DND-41 (cell line): ENCODE data around the gene GRM7.

Source experiments
- ATAC-seq: fragments of 200-7000 bp; cut with Tn5 transposase; 3 replicates; pipeline ENCODE4 v1.9.1; 2021; ENCODE audit warnings: low read depth; ENCODE audit not compliant: insufficient read depth
- DNase-seq: peaks from one replicate; pipeline ENCODE4 v3.0.0-alpha.2; 2020
- H2AFZ ChIP-seq: 2 replicates; pipeline ENCODE4 v1.6.0; 2012; ENCODE audit warnings: low read depth, low read length
- H3K27ac ChIP-seq: 2 replicates; pipeline ENCODE4 v1.5.1; 2012; ENCODE audit warnings: low read length, inconsistent platforms
- H3K27me3 ChIP-seq: fragments of 200-600 bp; sonication (generic); 2 replicates; pipeline ENCODE4 v1.6.0; 2012; ENCODE audit warnings: low read length, mild to moderate bottlenecking, inconsistent platforms; ENCODE audit not compliant: insufficient read depth, poor library complexity
- H3K36me3 ChIP-seq: 2 replicates; pipeline ENCODE4 v1.5.1; 2012; ENCODE audit warnings: low read length, inconsistent platforms; ENCODE audit not compliant: insufficient read depth
- H3K4me1 ChIP-seq: 2 replicates; pipeline ENCODE4 v1.5.1; 2012; ENCODE audit warnings: mild to moderate bottlenecking, low read length; ENCODE audit not compliant: insufficient read depth
- H3K4me2 ChIP-seq: 2 replicates; pipeline ENCODE4 v1.6.0; 2012; ENCODE audit warnings: mild to moderate bottlenecking, moderate library complexity, low read length, inconsistent platforms; ENCODE audit not compliant: insufficient read depth
- H3K4me3 ChIP-seq, 2 experiments: fragments of 200-600 bp in 1 of 2; shearing (Covaris generic) in 1 of 2; 2 replicates each; pipeline ENCODE4 v1.5.1; 2012 to 2016; ENCODE audit warnings: inconsistent platforms in 2 of 2, low read length in 2 of 2, mild to moderate bottlenecking in 2 of 2, low read depth in 1 of 2, moderate library complexity in 1 of 2
- H3K79me2 ChIP-seq: 2 replicates; pipeline ENCODE4 v1.6.0; 2012; ENCODE audit warnings: low read length, inconsistent platforms; ENCODE audit not compliant: insufficient read depth
- H3K9ac ChIP-seq: 2 replicates; pipeline ENCODE4 v1.6.0; 2012; ENCODE audit warnings: low read depth, mild to moderate bottlenecking, inconsistent platforms, low read length, moderate library complexity
- H3K9me3 ChIP-seq: 2 replicates; pipeline ENCODE4 v1.5.1; 2012; ENCODE audit warnings: low read length, moderate library complexity, mild to moderate bottlenecking, inconsistent platforms; ENCODE audit not compliant: insufficient read depth, severe bottlenecking
- H4K20me1 ChIP-seq: 2 replicates; pipeline ENCODE4 v1.6.0; 2012; ENCODE audit warnings: low read length; ENCODE audit not compliant: insufficient read depth
- EZH2 ChIP-seq: IDR thresholded peaks from 3 replicates; pipeline ENCODE4 v1.6.1; 2012; ENCODE audit warnings: borderline replicate concordance, low read depth, mild to moderate bottlenecking, moderate library complexity, low read length, inconsistent platforms; ENCODE audit not compliant: severe bottlenecking
- TF ChIP-seq, protein P1 (sequence below): IDR thresholded peaks from 2 replicates; pipeline ENCODE4 v1.5.1; 2012; ENCODE audit warnings: borderline replicate concordance, low read length, moderate library complexity, mild to moderate bottlenecking; ENCODE audit not compliant: poor library complexity, severe bottlenecking; ENCODE audit errors: extremely low read depth

The GRM7 gene

DNA sequence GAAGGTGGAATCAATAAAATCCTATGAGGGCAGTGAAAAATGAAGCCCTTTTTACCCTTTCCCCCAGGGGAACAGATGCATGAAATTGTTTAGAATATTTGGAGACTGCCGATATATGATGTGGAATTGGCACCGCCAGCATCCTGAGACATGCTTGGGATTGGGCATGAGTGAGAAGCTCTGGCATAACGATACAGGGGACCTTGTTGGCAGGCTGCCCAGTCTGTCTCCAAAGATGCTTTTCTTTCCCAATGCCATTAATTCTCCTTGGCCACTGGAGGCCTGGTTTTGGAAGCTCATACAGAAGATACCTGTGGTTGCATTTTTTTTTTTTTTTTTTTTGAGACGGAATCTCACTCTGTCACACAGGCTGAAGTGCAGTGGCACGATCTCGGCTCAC, 840.1 kb downstream of the GRM7 start:
- H3K4me3 ChIP-seq = no peak overlapping the region

DNA sequence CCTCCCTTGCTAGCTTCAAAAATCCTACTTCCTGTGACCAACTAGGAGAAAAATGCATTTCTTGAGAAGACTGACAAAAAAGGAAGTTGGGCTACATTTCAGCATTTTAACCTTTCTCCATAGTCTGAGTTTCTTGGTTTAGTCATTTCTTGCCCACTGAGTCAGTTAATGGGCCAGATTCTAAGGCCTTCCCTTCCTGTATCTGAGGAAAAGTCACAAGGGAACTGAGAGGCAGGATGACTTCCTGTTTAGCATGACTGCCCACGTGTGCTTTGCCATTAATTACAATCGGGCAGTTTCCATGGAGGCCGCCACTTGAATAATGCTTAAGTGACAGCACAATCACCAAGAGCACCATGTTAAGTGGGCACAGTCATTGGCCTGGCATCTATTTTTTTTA, 846.3 kb downstream of the GRM7 start:
- Histone ChIP-seq H3K79me2 (no peaks in the 10 kb centered on the region), H2AFZ (no peak overlapping the region), H3K9me3 (no peaks in the 10 kb centered on the region), H3K4me2 (no peak overlapping the region), H3K27me3 (no peaks in the 10 kb centered on the region), H4K20me1 (no peaks in the 10 kb centered on the region), H3K4me1 (no peaks in the 10 kb centered on the region), H3K27ac (no peak overlapping the region), H3K4me3 (no peak overlapping the region), H3K36me3 (no peaks in the 10 kb centered on the region), H3K9ac (no peak overlapping the region)
- TF ChIP-seq, protein P1, sequence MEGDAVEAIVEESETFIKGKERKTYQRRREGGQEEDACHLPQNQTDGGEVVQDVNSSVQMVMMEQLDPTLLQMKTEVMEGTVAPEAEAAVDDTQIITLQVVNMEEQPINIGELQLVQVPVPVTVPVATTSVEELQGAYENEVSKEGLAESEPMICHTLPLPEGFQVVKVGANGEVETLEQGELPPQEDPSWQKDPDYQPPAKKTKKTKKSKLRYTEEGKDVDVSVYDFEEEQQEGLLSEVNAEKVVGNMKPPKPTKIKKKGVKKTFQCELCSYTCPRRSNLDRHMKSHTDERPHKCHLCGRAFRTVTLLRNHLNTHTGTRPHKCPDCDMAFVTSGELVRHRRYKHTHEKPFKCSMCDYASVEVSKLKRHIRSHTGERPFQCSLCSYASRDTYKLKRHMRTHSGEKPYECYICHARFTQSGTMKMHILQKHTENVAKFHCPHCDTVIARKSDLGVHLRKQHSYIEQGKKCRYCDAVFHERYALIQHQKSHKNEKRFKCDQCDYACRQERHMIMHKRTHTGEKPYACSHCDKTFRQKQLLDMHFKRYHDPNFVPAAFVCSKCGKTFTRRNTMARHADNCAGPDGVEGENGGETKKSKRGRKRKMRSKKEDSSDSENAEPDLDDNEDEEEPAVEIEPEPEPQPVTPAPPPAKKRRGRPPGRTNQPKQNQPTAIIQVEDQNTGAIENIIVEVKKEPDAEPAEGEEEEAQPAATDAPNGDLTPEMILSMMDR = no peak
- TF ChIP-seq EZH2 = no peak
- ATAC-seq = no peak
- no peak for DNase-seq

More for the DNA sequence above, 840.1 kb downstream of the GRM7 start:
- H2AFZ ChIP-seq = no peak overlapping the region
- no peaks in the 10 kb centered on the region for H3K9me3 ChIP-seq
- H3K9ac ChIP-seq = no peak overlapping the region
- no peaks in the 10 kb centered on the region for H3K27me3 ChIP-seq
- no peak overlapping the region for H3K27ac ChIP-seq
- no peaks in the 10 kb centered on the region for H4K20me1 ChIP-seq
- ATAC-seq = no peak
- TF ChIP-seq EZH2 = no peak
- TF ChIP-seq, protein P1 = no peak
- no peak for DNase-seq
- H3K4me2 ChIP-seq = no peak overlapping the region
- H3K79me2 ChIP-seq = no peaks in the 10 kb centered on the region
- no peaks in the 10 kb centered on the region for H3K4me1 ChIP-seq
- no peaks in the 10 kb centered on the region for H3K36me3 ChIP-seq

DNA sequence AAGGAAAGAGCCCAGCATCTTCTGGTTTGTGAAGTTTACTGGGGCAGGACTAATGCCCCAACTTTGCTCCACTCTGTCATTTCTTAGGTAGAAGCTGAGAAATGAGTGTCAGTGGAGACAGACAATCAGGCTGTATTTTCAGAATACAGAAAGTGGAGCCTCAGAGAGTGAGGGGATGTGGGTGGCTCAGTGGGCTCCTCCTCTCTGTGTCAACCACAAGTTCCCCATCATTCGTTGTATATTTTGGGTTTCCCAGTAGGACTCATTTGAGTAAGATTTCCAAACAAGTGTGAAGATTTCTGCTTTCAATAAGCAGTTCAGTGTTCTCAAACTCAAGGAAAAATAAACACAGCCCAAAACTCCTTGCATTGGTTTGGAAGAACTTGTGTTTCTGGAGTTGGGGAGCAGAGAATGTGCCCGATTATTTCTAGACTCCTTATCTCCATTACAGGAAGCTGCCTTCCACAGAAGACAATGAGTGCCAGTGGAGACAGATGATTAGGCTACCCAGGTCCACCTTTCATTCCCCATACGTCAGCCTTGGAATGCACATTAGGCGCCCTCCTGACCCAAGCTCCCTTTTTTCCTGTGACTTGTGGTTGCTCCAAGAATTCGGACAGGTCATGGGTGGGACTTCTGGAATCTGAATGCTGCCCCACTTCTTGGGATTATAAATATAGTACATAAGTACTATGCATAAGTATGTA, 848.6 kb downstream of the GRM7 start:
- ATAC-seq (no peak), DNase-seq (no peak)
- Histone ChIP-seq H3K9ac (no peak overlapping the region), H3K9me3 (no peaks in the 10 kb centered on the region), H3K27ac (no peak overlapping the region), H3K27me3 (no peaks in the 10 kb centered on the region), H4K20me1 (no peaks in the 10 kb centered on the region), H3K4me1 (no peaks in the 10 kb centered on the region), H2AFZ (no peak overlapping the region), H3K79me2 (no peaks in the 10 kb centered on the region), H3K36me3 (no peaks in the 10 kb centered on the region), H3K4me3 (no peak overlapping the region), H3K4me2 (no peak overlapping the region)
- no peak for TF ChIP-seq EZH2
- TF ChIP-seq, protein P1 = no peak
